CD4-positive, alpha-beta memory T cell (primary cell): ENCODE data around the gene TSPAN12. TPM values are rescaled to one million over a fixed set of nuclear protein-coding genes. Genes with fewer than 3 reads are reported as not detected.
"Not testable (repeated sequence)": the region's sequence is repeated elsewhere in the genome, so short reads cannot be mapped to it uniquely, and the experiment has no call there.

Experiments
- CTCF ChIA-PET: fragments of 350-600 bp; sonication (Branson Sonifier 250); formaldehyde crosslinking; loops from one replicate; lab custom pipeline; 2021; ENCODE audit warnings: inconsistent platforms; ENCODE audit not compliant: partially characterized antibody; lab: Charles Lee
- POLR2A ChIA-PET: fragments of 350-600 bp; sonication (Branson Sonifier 250); formaldehyde crosslinking; loops from one replicate; lab custom pipeline; 2021; ENCODE audit not compliant: partially characterized antibody; lab: Charles Lee
- DNase-seq, 5 donors: peaks; one replicate each; pipeline versions ENCODE4 v3.0.0 to v3.0.0-alpha.2; 2020 to 2022; ENCODE audit warnings: mixed read lengths in 1 of 5
- H3K27ac ChIP-seq: one replicate; pipeline ENCODE4 v1.7.0; 2013; ENCODE audit warnings: low read depth, low read length
- H3K27me3 ChIP-seq: 2 replicates; pipeline ENCODE4 v1.7.0; 2013; ENCODE audit warnings: mild to moderate bottlenecking, low read length, moderate library complexity; ENCODE audit not compliant: insufficient read depth
- H3K36me3 ChIP-seq: 2 replicates; pipeline ENCODE4 v1.7.0; 2013; ENCODE audit warnings: mild to moderate bottlenecking, low read length, moderate library complexity; ENCODE audit not compliant: insufficient read depth
- H3K4me1 ChIP-seq: 2 replicates; pipeline ENCODE4 v1.7.0; 2013; ENCODE audit warnings: mild to moderate bottlenecking, low read length, moderate library complexity; ENCODE audit not compliant: insufficient read depth
- H3K4me3 ChIP-seq, 2 donors: one replicate each; pipeline ENCODE4 v1.7.0; 2013; ENCODE audit warnings: low read length in 2 of 2, mild to moderate bottlenecking in 1 of 2
- H3K9me3 ChIP-seq, 2 donors: one replicate each; pipeline ENCODE4 v1.7.0; 2013; ENCODE audit warnings: low read length in 2 of 2, control low read depth in 1 of 2; ENCODE audit not compliant: control insufficient read depth in 1 of 2
- H3K27ac Mint-ChIP-seq, 7 donors: one replicate each; pipeline ENCODE4 v1.8.0; 2020 to 2021; ENCODE audit warnings: mixed read lengths in 7 of 7, mild to moderate bottlenecking in 6 of 7, inconsistent platforms in 3 of 7, moderate library complexity in 3 of 7
- H3K27me3 Mint-ChIP-seq, 2 donors: one replicate each; pipeline ENCODE4 v1.8.0; 2020 to 2021; ENCODE audit warnings: mixed read lengths in 2 of 2
- H3K36me3 Mint-ChIP-seq, 2 donors: one replicate each; pipeline ENCODE4 v1.8.0; 2020 to 2021; ENCODE audit warnings: mixed read lengths in 2 of 2, inconsistent platforms in 1 of 2, mild to moderate bottlenecking in 1 of 2
- H3K4me1 Mint-ChIP-seq, 4 donors: one replicate each; pipeline ENCODE4 v1.8.0; 2020 to 2021; ENCODE audit warnings: mixed read lengths in 4 of 4, mild to moderate bottlenecking in 1 of 4
- H3K4me3 Mint-ChIP-seq, 8 donors: one replicate each; pipeline ENCODE4 v1.8.0; 2020 to 2021; ENCODE audit warnings: mixed read lengths in 8 of 8, mild to moderate bottlenecking in 7 of 8, moderate library complexity in 6 of 8, inconsistent platforms in 3 of 8
- H3K9me3 Mint-ChIP-seq, 8 donors: one replicate each; pipeline ENCODE4 v1.8.0; 2020 to 2021; ENCODE audit warnings: mixed read lengths in 8 of 8, mild to moderate bottlenecking in 5 of 8, inconsistent platforms in 3 of 8, moderate library complexity in 1 of 8
- intact Hi-C: fragments of 100-400 bp; cut with micrococcal nuclease; formaldehyde crosslinking; loops from one replicate; pipeline ENCODE4 v1.15.1; 2023
- polyA plus RNA-seq, 2 donors: library from polyadenylated mRNA; unstranded; fragments of 300-500 nt; fragmentation: Illumina TruSeq; gene quantifications; one replicate each; pipeline ENCODE4 v1.2.3, GENCODE V29; 2021
- total RNA-seq, 2 experiments: library from RNA; stranded (reverse); gene quantifications; one replicate each; pipeline ENCODE4 v1.2.3, GENCODE V29; 2021

TSPAN12 gene, protein sequence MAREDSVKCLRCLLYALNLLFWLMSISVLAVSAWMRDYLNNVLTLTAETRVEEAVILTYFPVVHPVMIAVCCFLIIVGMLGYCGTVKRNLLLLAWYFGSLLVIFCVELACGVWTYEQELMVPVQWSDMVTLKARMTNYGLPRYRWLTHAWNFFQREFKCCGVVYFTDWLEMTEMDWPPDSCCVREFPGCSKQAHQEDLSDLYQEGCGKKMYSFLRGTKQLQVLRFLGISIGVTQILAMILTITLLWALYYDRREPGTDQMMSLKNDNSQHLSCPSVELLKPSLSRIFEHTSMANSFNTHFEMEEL
- not detected for total RNA-seq
- not detected for polyA plus RNA-seq

DNA sequence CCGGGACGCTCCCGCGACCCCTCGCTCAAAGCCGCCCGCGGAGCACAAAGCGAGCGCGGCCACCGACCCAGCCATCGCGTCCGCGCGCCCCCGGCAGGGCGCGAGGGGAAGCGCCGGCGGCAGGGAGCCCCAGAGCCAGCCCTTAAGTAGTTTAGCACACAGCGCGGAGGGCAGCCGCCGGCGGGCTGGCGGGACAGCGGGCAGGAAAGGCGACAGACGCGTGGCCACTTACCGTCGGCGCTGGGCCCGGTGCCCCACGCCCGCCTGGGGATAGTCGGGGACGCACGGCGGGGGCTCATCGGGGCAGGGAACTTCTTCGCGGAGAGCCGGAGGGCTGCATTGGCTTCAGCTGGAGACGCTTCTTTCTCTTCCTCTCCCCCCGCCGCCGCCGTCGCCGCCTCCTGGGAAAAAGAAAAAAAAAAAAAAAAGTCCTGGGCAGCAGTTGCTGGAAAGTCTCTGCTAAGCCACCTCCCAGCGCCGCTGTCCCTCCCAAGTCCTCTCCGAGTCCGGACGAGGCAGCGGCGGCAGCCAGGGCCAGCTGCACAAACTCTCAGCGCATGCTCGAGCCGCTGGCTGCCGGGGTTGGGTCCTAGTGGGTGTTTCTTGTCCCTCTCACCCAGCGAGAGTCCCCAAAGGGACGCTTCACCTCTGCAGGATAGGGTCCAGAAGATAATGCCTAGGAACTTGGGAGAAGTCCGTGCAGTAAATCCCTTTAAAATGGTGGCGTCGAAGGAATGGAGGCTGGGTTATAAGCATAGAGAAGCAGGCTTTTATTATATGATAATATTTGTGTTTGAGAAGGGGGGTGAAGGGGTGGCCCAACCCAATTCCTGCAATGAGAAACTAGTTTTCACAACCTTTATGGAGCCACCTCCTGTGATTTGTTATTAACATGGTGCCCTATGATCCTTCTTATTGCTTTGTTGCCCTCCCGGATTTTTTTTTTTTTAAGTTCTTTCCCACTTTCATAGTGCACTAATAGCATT lies at the start of gene TSPAN12:
Gene TSPAN12, minus strand, starts transcription at position 557 of the 986 bp plus-strand sequence. CDS start 1,381 bp downstream, outside the sequence.
- H3K4me1 ChIP-seq: peaks cover 13% of the 10 kb centered on the region
- peaks cover 0 to 6% (median 0%) of the 10 kb centered on the region in 8 donors for H3K9me3 Mint-ChIP-seq
- H3K4me3 ChIP-seq: peak within 1 kb of the TSS; percentile 8 to 32
- peak within 1 kb of the TSS; percentile 81 to 96 (median 90) for H3K4me3 Mint-ChIP-seq
- peaks cover 9 to 17% (median 12%) of the 10 kb centered on the region in 4 donors for H3K4me1 Mint-ChIP-seq
- intact Hi-C loops: loop anchor here (5.0 kb wide), 1 partner anchor 94 kb away; the partner anchor contains the start of gene ING3
- H3K9me3 ChIP-seq: no peaks in the 10 kb centered on the region
- peaks cover 32 to 53% of the 10 kb centered on the region in 2 donors for H3K27me3 Mint-ChIP-seq
- ChIA-PET CTCF (interaction anchor here (0.8 kb wide), 1 partner anchor 11 kb away, joined by 3 read pairs; no protein-coding TSS in a partner anchor), POLR2A (no interaction called here)
- H3K36me3 ChIP-seq: no peaks in the 10 kb centered on the region
- peak; percentile 25 to 38 (median 34) for DNase-seq
- no peaks in the 10 kb centered on the region for H3K36me3 Mint-ChIP-seq
- peaks cover 15% of the 10 kb centered on the region for H3K27me3 ChIP-seq
- no peak within 1 kb of the TSS for H3K27ac ChIP-seq
- H3K27ac Mint-ChIP-seq: no peak within 1 kb of the TSS

DNA sequence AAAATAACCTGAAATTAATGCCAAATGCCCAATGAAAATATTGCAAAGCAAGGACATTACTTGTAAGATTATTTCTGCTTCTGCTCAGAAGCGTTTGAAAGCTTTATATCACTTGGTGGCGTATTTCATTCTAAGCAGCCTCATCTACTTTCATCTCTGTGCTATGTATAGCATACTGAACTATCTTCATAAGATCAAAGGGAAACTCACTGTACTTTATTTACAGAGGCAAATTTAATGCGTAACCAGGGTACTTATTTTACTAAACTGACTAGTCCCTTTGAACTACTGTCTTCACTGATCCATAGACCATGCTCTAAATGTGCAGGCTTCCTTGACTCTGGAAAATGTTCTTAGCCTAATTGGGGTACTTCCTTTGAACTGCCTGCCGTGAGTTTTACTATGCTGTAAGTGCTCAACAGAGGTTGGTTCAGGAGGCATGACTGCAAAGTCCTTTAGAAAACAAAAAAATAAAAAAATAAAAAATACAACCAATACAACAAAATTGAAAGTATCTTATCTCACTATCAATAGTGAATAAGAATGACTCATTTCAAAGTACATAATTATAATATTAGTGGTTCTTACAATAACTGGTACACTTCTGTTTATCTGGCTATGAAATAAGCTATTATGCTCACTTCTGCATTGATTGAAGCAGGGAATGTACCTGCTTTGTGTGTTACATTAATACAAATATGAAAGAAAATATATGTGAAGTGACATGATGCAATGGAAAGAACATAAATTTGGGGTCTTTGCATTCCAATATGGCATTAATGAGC lies 41.0 kb upstream of the TSPAN12 start:
- Histone ChIP-seq H3K27ac (no peak overlapping the region), H3K9me3 (no peaks in the 10 kb centered on the region), H3K27me3 (no peaks in the 10 kb centered on the region), H3K36me3 (no peaks in the 10 kb centered on the region), H3K4me3 (no peak overlapping the region), H3K4me1 (no peaks in the 10 kb centered on the region)
- intact Hi-C loops: no loop called here
- CTCF ChIA-PET: no interaction called here
- Mint-ChIP-seq H3K27me3 (peaks cover 4 to 18% of the 10 kb centered on the region in 2 donors), H3K9me3 (peaks cover 4 to 16% (median 12%) of the 10 kb centered on the region in 8 donors), H3K27ac (no peak overlapping the region), H3K36me3 (no peaks in the 10 kb centered on the region), H3K4me3 (no peak overlapping the region), H3K4me1 (no peaks in the 10 kb centered on the region)
- POLR2A ChIA-PET: no interaction called here
- no peak for DNase-seq

DNA sequence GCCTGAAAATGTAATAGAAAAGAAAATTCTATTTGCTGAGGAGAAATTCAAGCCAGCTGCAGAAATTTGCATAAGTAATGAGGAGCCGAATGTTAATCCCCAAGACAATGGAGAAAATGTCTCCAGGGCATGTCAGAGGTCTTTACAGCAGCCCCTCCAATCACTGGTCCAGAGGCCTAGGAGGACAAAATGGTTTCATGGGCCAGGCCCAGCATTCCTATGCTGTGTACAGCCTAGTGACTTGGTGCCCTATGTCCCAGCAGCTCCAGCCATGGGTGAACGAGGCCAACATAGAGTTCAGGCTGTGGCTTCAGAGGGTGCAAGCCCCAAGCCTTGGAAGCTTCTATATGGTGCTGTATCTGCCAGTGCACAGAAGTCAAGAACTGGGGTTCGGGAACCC lies 37.3 kb upstream of the TSPAN12 start:
- H3K9me3 ChIP-seq, H3K4me3 ChIP-seq, H3K4me1 Mint-ChIP-seq, H3K27ac Mint-ChIP-seq, H3K4me3 Mint-ChIP-seq, H3K27me3 Mint-ChIP-seq, CTCF ChIA-PET, H3K36me3 Mint-ChIP-seq, H3K27me3 ChIP-seq, POLR2A ChIA-PET, H3K4me1 ChIP-seq, intact Hi-C loops, H3K27ac ChIP-seq, DNase-seq, H3K36me3 ChIP-seq: not testable (repeated sequence)
- peaks cover 0 to 25% (median 16%) of the 10 kb centered on the region in 8 donors for H3K9me3 Mint-ChIP-seq

DNA sequence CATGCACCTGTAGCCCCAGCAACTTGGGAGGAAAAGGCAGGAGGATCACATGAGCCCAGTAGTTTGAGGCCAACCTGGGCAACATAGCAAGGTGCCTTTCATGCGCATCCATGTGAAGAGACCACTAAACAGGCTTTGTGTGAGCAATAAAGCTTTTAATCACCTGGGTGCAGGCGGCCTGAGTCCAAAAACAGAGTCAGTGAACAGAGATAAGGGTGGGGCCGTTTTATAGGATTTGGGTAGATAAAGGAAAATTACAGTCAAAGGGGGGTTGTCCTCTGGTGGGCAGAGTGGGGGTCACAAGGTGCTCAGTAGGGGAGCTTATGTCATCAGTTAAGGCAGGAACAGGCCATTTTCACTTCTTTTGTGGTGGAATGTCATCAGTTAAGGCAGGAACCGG lies 27.7 kb upstream of the TSPAN12 start:
- H3K36me3 ChIP-seq, H3K4me3 Mint-ChIP-seq, H3K4me3 ChIP-seq, CTCF ChIA-PET, H3K9me3 Mint-ChIP-seq, POLR2A ChIA-PET, H3K27ac Mint-ChIP-seq, H3K27ac ChIP-seq, H3K9me3 ChIP-seq, H3K4me1 ChIP-seq, DNase-seq, H3K27me3 ChIP-seq, H3K27me3 Mint-ChIP-seq, H3K36me3 Mint-ChIP-seq, H3K4me1 Mint-ChIP-seq, intact Hi-C loops: not testable (repeated sequence)

DNA sequence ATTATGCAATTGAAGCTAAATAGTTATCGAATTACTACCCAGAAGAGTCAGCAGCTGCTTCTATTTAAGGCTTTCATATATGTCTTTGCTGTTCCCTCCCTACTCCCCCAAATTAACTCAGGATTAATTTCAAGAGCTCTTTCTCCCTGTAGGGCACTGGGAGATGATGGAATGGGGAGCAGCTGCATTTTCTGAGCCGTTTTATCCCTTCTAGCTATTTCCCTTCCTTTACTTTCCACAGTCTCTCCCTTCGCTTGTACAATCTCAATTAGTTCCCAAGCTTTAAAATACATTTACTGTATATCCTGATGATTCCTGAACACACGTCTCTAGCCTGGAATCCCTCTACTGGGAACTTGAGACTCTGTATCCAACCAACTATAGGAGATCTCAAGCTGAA lies 19.8 kb upstream of the TSPAN12 start:
- H3K4me3 ChIP-seq: no peak overlapping the region
- no peaks in the 10 kb centered on the region for H3K36me3 ChIP-seq
- no peaks in the 10 kb centered on the region for H3K4me1 ChIP-seq
- Mint-ChIP-seq H3K36me3 (no peaks in the 10 kb centered on the region), H3K27me3 (peaks cover 4 to 15% of the 10 kb centered on the region in 2 donors), H3K27ac (no peak overlapping the region), H3K9me3 (peaks cover 0 to 2% (median 0%) of the 10 kb centered on the region in 8 donors), H3K4me3 (no peak overlapping the region), H3K4me1 (no peaks in the 10 kb centered on the region)
- H3K27me3 ChIP-seq: no peaks in the 10 kb centered on the region
- CTCF ChIA-PET: no interaction called here
- H3K27ac ChIP-seq: no peak overlapping the region
- no peaks in the 10 kb centered on the region for H3K9me3 ChIP-seq
- intact Hi-C loops: no loop called here
- DNase-seq: no peak
- POLR2A ChIA-PET: no interaction called here

DNA sequence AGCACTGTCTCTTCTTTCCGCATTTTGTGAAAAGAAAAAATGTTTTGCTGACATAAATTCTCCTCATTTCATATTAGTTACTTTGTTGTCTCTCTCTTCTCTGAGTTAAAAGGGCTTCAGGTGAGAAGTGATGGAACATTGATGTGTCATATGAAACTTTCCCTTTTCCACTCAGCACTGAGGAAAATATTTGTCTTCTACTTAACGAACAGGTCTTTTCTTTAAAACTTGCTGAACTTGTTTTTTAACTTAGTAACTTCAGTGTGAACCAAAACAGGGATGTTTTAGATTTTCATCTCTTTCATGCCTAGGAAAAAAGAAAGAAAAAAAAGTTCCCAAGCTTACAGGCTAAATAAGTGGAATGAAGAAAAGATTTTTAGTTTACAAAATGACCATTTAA lies 19.0 kb upstream of the TSPAN12 start:
- no peaks in the 10 kb centered on the region for H3K36me3 Mint-ChIP-seq
- ChIA-PET POLR2A (no interaction called here), CTCF (no interaction called here)
- no peaks in the 10 kb centered on the region for H3K9me3 ChIP-seq
- DNase-seq: no peak
- intact Hi-C loops: no loop called here
- no peaks in the 10 kb centered on the region for H3K36me3 ChIP-seq
- H3K27me3 ChIP-seq: no peaks in the 10 kb centered on the region
- H3K4me3 ChIP-seq: no peak overlapping the region
- no peaks in the 10 kb centered on the region for H3K4me1 ChIP-seq
- H3K4me1 Mint-ChIP-seq: no peaks in the 10 kb centered on the region
- peaks cover 6 to 17% of the 10 kb centered on the region in 2 donors for H3K27me3 Mint-ChIP-seq
- no peak overlapping the region for H3K27ac ChIP-seq
- peaks cover 0 to 2% (median 0%) of the 10 kb centered on the region in 8 donors for H3K9me3 Mint-ChIP-seq
- no peak overlapping the region for H3K4me3 Mint-ChIP-seq
- no peak overlapping the region for H3K27ac Mint-ChIP-seq
